DMS53 treated with DMSO at 0.1 percent for 48 hours (cell line): ENCODE measurements around the gene STXBP5L.
A peak's percentile ranks its signal among the peaks of the same experiment; 100 is the strongest.
"Not testable (repeated sequence)": the region's sequence is repeated elsewhere in the genome, so short reads cannot be mapped to it uniquely, and the experiment has no call there.

Experiments
- DNase-seq: peaks from one replicate; lab custom pipeline; 2025; ENCODE audit not compliant: unreplicated experiment; lab: John Stamatoyannopoulos, UW

STXBP5L gene

DNA sequence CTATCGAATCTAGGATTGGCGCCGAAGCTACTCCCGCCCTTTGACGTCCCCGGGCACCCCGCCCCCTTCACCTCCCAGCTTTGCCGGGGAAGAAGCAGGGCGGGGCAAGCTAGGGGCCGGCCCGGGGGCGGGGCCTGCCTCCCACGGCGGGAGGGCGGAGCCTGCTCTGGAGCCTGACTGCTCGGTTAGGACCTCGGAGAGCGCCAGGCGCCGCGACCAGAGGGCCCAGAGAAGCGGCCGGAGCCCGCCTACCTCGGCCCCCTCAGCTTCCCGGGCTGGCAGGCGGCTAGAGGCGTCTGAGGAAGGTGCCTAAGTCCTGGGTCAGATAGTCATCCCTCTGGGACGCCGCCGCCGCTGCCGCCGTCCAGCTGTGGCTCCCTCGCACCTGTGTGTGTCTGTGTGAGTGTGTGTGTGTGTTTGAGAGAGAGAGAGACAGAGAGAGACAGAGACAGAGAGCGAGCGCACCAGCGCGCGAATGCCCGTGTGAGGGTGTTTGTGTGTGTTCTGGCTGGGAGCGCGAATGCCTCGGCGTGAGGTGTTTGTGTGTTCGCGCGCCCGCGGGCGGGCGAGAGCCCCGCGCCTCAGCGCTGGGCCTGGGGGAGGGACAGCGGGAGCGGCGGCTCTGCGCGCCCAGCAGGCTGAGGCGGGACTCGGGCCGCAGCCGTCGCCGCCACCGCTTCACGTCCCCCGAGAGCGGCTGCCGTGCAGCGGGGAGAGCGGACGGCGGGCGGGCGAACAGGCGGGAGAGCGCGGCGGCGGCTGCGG, at the start of gene STXBP5L:
Gene STXBP5L, plus strand, starts transcription at position 176 of the 765 bp plus-strand sequence. CDS start 1,374 bp downstream, outside the sequence.
- DNase-seq, result peak; percentile 91

GRCh38 chr3:120858521-120858920, 49.5 kb upstream of the STXBP5L start:
- no peak for DNase-seq

GRCh38 chr3:120864541-120864940, 43.5 kb upstream of the STXBP5L start:
- DNase-seq, result no peak

GRCh38 chr3:120875507-120875906, 32.5 kb upstream of the STXBP5L start:
- DNase-seq, result no peak

DNA sequence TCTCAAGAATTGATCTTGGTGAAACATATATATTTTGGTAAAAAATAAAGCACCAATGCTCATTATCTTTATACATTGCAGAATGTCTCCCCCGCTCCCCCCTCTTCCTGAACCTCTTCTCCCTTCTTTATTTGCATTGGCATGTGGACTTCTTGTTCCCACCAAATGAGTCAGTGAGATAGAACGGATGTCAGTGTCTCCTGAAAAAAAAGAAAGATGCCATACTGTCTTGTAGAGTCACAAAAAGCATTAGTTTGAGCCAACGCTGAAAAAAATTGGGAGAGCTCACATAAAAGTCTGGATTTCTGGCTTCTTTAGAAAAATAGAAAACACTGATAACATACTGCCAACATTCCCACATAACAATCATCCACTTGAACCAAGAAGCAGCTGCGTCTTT, 32.0 kb upstream of the STXBP5L start:
- DNase-seq, result no peak

DNA sequence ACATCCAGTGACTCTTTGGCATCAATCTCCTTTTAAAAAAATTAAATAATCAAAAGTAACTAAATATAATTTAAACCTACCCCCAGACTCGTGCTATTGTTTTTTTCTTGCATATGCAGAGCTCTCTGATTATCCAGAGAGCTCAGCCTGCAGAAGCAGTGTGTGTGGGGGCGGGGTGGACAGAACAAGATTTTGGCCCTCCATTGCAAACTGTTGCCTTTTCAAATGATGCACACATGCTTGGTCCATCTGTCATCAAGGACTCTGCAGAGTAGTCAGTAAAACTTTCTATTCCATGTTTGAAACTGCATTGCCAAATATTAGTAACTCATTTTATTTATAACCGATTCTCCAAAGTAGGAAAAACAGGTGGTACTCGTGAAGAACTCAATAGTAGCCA, 28.6 kb upstream of the STXBP5L start:
- DNase-seq, result no peak

DNA sequence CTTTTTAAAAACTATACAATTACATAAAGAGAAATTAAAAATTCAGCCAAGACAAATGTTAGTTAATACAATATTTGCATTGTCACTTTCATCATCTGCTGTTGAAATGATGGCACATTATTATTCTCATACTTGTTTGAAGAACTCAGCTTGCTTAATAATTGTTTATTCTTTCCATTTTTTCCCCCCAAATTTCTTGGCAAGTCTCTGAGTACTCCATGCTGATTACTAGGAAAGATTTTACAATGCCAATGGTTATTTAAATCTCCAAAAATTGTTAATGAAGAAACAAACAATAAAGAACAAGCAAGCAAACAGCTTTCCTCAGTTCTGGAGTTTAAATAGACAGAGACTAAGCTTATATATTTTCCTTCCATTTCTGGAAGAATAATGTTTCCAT, 15.1 kb upstream of the STXBP5L start:
- no peak for DNase-seq

DNA sequence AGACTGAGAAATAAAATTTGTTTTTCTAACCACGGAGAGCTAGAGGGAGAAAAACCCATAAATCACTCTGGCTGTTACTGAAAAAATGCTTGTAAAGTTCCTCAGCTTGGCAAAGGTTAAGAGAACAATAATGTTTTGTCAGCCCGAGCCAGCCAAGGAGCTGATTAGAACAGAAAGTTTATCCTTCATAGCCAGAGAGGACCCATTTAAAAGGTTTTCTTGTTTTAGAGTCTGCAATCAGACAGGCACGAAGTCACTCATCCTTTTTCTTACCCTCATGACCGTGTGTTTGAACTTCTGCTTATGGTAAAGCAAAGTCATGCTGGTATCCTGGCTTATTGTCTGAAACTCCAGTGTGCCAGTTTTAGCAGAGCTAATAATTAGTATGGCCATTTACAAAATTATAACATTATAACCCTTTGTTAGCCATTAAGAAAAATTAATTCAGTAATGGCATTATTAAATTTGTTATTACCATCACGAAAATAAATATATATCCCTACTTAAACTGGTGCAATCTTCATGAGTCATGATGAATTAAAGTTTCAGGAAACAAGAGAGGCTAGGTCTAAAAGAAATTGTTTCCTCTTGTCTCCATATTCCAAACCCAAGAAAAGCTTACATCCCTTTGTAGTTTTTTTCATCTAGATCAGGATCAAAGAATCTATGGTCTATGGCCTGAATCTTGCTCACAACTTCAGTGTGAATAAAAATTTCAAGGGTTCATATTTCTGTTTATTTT, 13.5 kb upstream of the STXBP5L start:
- DNase-seq, result no peak

DNA sequence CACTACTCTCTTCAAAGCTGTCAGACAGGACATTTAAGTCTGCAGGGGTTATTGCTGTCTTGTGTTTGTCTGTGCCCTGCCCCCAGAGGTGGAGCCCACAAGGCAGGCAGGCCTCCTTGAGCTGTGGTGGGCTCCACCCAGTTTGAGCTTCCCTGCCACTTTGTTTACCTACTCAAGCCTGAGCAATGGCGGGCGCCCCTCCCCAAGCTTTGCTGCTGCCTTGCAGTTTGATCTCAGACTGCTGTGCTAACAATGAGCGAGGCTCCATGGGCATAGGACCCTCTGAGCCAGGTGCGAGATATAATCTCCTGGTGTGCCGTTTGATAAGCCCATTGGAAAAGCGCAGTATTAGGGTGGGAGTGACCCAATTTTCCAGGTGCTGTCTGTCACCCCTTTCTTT, 6.3 kb upstream of the STXBP5L start:
- not testable (repeated sequence) for DNase-seq

- no peak for DNase-seq
Observed at GRCh38 chr3:120903221-120903620, 4.8 kb upstream of the STXBP5L start.

GRCh38 chr3:120907659-120908029, 361 bp upstream of the STXBP5L start:
- no peak for DNase-seq

GRCh38 chr3:120908795-120909601, 993 bp downstream of the STXBP5L start:
- no peak for DNase-seq

DNA sequence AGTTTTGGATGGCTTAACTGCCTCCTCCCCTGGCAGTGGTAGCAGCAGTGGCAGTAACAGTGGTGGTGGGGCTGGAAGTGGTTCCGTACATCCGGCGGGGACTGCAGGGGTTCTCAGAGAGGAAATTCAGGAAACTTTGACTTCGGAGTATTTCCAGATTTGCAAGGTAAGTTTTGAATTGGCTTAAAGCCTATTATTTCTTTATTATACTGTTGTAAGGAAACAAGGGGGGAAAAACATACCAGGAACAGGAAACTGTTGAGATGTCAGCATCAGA, 1.5 kb downstream of the STXBP5L start:
- DNase-seq, result peak; percentile 2

DNA sequence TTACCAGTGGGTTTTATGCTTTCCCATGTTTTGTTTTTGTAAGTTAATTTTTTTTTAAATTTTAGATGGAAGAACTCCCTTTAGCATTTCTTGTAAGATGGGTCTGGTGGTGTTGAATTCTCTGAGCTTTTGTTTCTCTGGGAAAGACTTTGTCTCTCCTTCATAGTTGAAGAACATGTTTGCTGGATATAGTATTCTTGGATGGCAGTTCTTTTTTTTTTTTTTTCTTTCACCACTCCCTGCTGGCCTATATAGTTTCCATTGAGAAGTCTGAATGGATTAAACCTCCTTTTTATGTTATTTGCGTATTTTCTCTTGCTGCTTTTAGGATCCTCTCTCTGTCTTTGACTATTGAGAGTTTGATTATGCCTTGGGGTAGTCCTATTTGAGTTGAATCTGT, 18.1 kb downstream of the STXBP5L start:
- no peak for DNase-seq

- DNase-seq, result no peak
Observed at GRCh38 chr3:120928991-120929390, 21.0 kb downstream of the STXBP5L start.

DNA sequence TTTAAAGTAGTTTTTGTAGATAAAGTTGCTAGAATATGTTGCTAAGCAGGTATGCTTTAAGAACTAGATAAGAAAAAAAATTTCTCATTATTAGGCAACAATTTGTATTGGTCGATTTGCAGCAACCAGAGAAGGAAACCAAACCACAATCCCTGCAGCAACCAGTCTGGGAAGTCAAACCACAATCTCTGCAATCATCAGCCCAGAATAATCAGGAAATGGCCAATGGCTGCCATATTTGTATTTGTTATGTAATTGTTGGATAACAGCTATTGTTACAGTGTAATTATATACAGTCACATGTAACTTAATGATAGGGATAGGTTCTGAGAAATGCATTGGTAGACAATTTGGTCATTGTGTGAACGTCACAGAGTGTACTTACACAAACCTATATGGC, 23.6 kb downstream of the STXBP5L start:
- DNase-seq, result no peak

GRCh38 chr3:120956143-120956542, 48.1 kb downstream of the STXBP5L start:
- DNase-seq, result no peak

DNA sequence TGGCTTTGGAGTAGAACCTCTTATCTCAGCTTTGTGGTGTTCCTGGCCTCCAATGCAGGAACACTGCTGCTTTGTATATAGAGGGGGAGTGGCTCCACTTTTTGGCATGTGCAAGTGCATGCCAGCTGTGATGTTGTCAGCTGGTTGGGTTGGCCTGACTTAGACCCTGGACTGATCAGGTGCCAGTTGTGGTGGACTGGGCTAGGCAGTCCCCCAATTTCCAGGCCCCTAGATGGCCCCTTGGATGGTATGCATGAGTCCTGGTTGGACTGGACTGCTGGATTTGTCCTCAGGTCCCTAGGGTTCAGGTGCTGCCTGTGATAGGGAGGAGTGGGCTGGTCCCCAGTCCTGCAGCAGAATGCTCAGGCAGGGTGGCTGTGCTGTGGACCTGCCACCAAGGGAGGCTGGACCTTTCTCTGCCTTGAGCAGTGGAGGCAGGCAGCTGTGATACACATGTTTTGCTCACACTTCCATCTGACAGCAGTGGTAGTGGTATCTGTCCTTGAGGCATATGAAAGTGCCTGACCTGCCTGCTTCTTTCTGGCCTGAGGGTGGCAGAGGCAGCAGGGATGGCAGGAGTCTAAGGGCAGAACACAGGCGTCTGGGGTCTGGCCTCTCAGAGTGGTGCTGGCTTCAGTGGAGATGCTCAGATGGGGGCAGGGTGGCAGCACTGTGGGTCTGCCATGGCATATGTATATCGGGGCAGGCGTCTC, 74.8 kb downstream of the STXBP5L start:
- DNase-seq, result no peak

- DNase-seq, result no peak
Observed at GRCh38 chr3:120983321-120983665, 75.3 kb downstream of the STXBP5L start.

GRCh38 chr3:120983841-120984240, 75.8 kb downstream of the STXBP5L start:
- DNase-seq, result peak; percentile 30

DNA sequence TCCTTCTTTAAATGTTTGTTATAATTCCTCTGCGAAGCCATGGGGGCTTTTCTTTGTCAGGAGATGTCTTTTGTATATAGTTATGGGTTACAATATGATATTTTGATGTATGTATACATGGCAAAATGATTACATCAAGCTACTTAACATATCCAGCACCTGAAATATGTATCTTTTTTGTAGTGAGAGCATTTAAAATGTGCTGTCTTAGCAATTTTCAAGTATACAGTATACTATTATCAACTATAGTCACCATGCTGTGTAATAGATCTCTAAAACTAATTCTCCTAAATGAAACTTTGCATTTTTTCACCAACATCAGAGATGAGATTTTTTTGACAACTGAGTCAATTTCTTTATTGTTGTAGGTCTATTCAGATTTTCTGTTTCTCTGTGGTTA, 77.2 kb downstream of the STXBP5L start:
- DNase-seq, result no peak
